ENCODE measurements around the gene KDM4B.
A peak's percentile ranks its signal among the peaks of the same experiment; 100 is the strongest.

Gene KDM4B

DNA sequence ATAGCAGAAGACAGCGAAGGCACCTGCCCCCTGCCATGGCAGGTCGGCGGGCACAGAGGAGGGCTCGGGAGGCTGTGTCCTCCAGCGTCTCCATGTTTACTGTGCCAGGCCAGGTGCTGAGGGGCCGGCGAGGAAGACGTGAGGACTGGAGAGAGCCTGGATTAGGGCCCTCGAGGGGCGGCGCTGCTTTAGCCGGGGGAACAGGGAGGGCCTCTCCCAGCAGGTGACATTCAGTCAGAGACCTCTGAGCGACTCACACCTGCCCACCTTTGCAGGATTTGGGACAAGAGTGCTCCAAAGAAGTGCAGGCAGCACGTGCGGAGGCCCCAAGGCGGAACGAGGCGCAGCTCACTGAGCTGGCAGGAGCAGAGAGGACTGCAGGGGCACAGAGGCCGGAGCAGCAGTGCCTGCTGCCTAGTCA is 17.6 kb downstream of the KDM4B start:
- H3K4me3 ChIP-seq (ENCODE audit: low read depth, low read length), result no peak overlapping the region
- H3K36me3 ChIP-seq (ENCODE audit: control insufficient read depth, insufficient read depth, low read length), result no peaks in the 10 kb centered on the region
- peaks cover 50% of the 10 kb centered on the region for H3K4me1 ChIP-seq (ENCODE audit: control insufficient read depth, insufficient read depth, low read length)
- H3K9me3 ChIP-seq (ENCODE audit: control insufficient read depth, insufficient read depth, low read depth, low read length), result no peaks in the 10 kb centered on the region
- no peak overlapping the region for H3K27ac ChIP-seq (ENCODE audit: low read depth, low read length)
- no peaks in the 10 kb centered on the region for H3K27me3 ChIP-seq (ENCODE audit: control insufficient read depth, insufficient read depth, low read length)
- H3K9ac ChIP-seq (ENCODE audit: low read length), result no peak overlapping the region

GRCh38 chr19:4987256-4987655 is 18.3 kb downstream of the KDM4B start:
- H3K4me1 ChIP-seq (ENCODE audit: control insufficient read depth, insufficient read depth, low read length), result peaks cover 54% of the 10 kb centered on the region
- no peaks in the 10 kb centered on the region for H3K36me3 ChIP-seq (ENCODE audit: control insufficient read depth, insufficient read depth, low read length)
- no peaks in the 10 kb centered on the region for H3K9me3 ChIP-seq (ENCODE audit: control insufficient read depth, insufficient read depth, low read depth, low read length)
- H3K9ac ChIP-seq (ENCODE audit: low read length), result no peak overlapping the region
- peak overlapping the region; percentile 42; the same call in 1 of the 2 replicates for H3K27ac ChIP-seq (ENCODE audit: low read depth, low read length)
- no peaks in the 10 kb centered on the region for H3K27me3 ChIP-seq (ENCODE audit: control insufficient read depth, insufficient read depth, low read length)
- no peak overlapping the region for H3K4me3 ChIP-seq (ENCODE audit: low read depth, low read length)

GRCh38 chr19:4987692-4988370 is 18.9 kb downstream of the KDM4B start:
- no peak overlapping the region for H3K4me3 ChIP-seq (ENCODE audit: low read depth, low read length)
- no peaks in the 10 kb centered on the region for H3K36me3 ChIP-seq (ENCODE audit: control insufficient read depth, insufficient read depth, low read length)
- peak overlapping the region; percentile 57 for H3K9ac ChIP-seq (ENCODE audit: low read length)
- peaks cover 54% of the 10 kb centered on the region for H3K4me1 ChIP-seq (ENCODE audit: control insufficient read depth, insufficient read depth, low read length)
- H3K27ac ChIP-seq (ENCODE audit: low read depth, low read length), result peak overlapping the region; percentile 42; the same call in 1 of the 2 replicates
- no peaks in the 10 kb centered on the region for H3K27me3 ChIP-seq (ENCODE audit: control insufficient read depth, insufficient read depth, low read length)
- H3K9me3 ChIP-seq (ENCODE audit: control insufficient read depth, insufficient read depth, low read depth, low read length), result no peaks in the 10 kb centered on the region

DNA sequence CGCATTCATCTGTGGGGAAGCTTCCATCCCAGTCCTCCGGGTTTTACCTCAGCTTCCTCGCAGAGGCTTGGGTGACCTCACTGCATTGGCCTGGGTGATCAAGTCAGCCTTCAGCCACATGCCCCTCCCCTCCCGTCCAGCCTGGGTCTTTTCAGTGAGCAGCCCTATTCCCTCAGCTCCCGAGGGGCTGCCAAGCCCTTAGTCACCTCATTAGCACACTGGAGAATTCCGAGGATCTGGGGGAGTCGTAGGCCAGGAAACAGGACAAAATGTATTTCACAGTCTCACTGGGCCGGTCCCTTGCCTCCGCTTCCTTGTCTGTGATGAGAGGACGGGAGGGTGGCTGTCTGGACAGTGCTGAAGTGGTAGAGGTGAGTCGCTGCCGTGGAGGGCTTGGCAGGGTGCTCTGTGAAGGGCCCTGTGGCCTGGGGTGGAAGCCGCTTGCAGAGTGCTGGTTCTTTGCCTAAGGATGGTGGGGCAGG is 19.9 kb downstream of the KDM4B start:
- no peaks in the 10 kb centered on the region for H3K9me3 ChIP-seq (ENCODE audit: control insufficient read depth, insufficient read depth, low read depth, low read length)
- H3K27ac ChIP-seq (ENCODE audit: low read depth, low read length), result peak overlapping the region; percentile 61; the same call in 1 of the 2 replicates
- H3K36me3 ChIP-seq (ENCODE audit: control insufficient read depth, insufficient read depth, low read length), result no peaks in the 10 kb centered on the region
- H3K9ac ChIP-seq (ENCODE audit: low read length), result peak overlapping the region; percentile 60
- peak overlapping the region; percentile 12; the same call in 1 of the 2 replicates for H3K4me3 ChIP-seq (ENCODE audit: low read depth, low read length)
- peaks cover 46% of the 10 kb centered on the region for H3K4me1 ChIP-seq (ENCODE audit: control insufficient read depth, insufficient read depth, low read length)
- no peaks in the 10 kb centered on the region for H3K27me3 ChIP-seq (ENCODE audit: control insufficient read depth, insufficient read depth, low read length)

GRCh38 chr19:4990306-4990705 is 21.4 kb downstream of the KDM4B start:
- peaks cover 39% of the 10 kb centered on the region for H3K4me1 ChIP-seq (ENCODE audit: control insufficient read depth, insufficient read depth, low read length)
- no peak overlapping the region for H3K27ac ChIP-seq (ENCODE audit: low read depth, low read length)
- no peaks in the 10 kb centered on the region for H3K9me3 ChIP-seq (ENCODE audit: control insufficient read depth, insufficient read depth, low read depth, low read length)
- H3K4me3 ChIP-seq (ENCODE audit: low read depth, low read length), result no peak overlapping the region
- no peaks in the 10 kb centered on the region for H3K36me3 ChIP-seq (ENCODE audit: control insufficient read depth, insufficient read depth, low read length)
- H3K9ac ChIP-seq (ENCODE audit: low read length), result no peak overlapping the region
- H3K27me3 ChIP-seq (ENCODE audit: control insufficient read depth, insufficient read depth, low read length), result no peaks in the 10 kb centered on the region

- no peaks in the 10 kb centered on the region for H3K9me3 ChIP-seq (ENCODE audit: control insufficient read depth, insufficient read depth, low read depth, low read length)
- H3K36me3 ChIP-seq (ENCODE audit: control insufficient read depth, insufficient read depth, low read length), result peaks cover 4% of the 10 kb centered on the region; the same call in 1 of the 2 replicates
- no peaks in the 10 kb centered on the region for H3K27me3 ChIP-seq (ENCODE audit: control insufficient read depth, insufficient read depth, low read length)
- H3K27ac ChIP-seq (ENCODE audit: low read depth, low read length), result no peak overlapping the region
- H3K9ac ChIP-seq (ENCODE audit: low read length), result no peak overlapping the region
- peaks cover 27% of the 10 kb centered on the region for H3K4me1 ChIP-seq (ENCODE audit: control insufficient read depth, insufficient read depth, low read length)
- H3K4me3 ChIP-seq (ENCODE audit: low read depth, low read length), result no peak overlapping the region
Observed at GRCh38 chr19:4991538-4991937, 22.6 kb downstream of the KDM4B start.

DNA sequence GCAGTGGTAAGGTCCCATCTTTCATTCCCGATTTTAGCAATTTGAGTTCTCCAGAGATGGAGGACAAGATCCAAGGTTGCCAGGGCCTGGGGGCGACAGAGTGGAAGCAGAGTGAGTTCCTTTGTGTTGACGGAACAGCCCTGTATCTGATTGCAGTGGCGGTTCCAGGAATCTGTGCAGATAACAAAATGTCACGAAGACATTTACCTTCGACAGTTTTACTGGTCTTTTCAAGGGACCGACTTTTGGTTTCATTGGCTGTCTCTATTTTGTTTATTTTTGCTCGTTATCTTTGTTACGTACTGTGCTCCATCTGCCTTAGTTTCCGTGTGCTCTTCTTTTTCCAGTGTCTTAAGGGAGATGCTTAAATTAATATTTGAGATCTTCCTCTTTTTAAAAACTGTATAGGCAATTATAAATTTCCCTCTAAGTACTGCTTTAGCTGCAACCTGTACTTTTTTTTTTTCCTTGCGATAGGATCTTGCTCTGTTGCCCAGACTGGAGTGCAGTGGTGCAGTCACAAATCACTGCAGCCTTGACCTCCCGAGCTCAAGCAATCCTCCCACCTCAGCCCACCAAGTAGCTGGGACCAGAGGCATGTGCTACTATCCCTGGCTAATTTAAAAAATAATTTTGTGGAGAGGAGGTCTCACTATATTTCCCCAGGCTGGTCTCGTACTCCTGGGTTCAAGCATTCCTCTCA is 23.2 kb downstream of the KDM4B start:
- H3K27ac ChIP-seq (ENCODE audit: low read depth, low read length), result no peak overlapping the region
- H3K4me1 ChIP-seq (ENCODE audit: control insufficient read depth, insufficient read depth, low read length), result peaks cover 25% of the 10 kb centered on the region
- H3K4me3 ChIP-seq (ENCODE audit: low read depth, low read length), result no peak overlapping the region
- H3K36me3 ChIP-seq (ENCODE audit: control insufficient read depth, insufficient read depth, low read length), result peaks cover 4% of the 10 kb centered on the region; the same call in 1 of the 2 replicates
- no peaks in the 10 kb centered on the region for H3K27me3 ChIP-seq (ENCODE audit: control insufficient read depth, insufficient read depth, low read length)
- no peak overlapping the region for H3K9ac ChIP-seq (ENCODE audit: low read length)
- H3K9me3 ChIP-seq (ENCODE audit: control insufficient read depth, insufficient read depth, low read depth, low read length), result no peaks in the 10 kb centered on the region

GRCh38 chr19:4993683-4994082 is 24.8 kb downstream of the KDM4B start:
- Histone ChIP-seq H3K27me3 (ENCODE audit: control insufficient read depth, insufficient read depth, low read length) (no peaks in the 10 kb centered on the region), H3K36me3 (ENCODE audit: control insufficient read depth, insufficient read depth, low read length) (peaks cover 4% of the 10 kb centered on the region; the same call in 1 of the 2 replicates), H3K27ac (ENCODE audit: low read depth, low read length) (no peak overlapping the region), H3K9ac (ENCODE audit: low read length) (no peak overlapping the region), H3K4me3 (ENCODE audit: low read depth, low read length) (no peak overlapping the region), H3K4me1 (ENCODE audit: control insufficient read depth, insufficient read depth, low read length) (peaks cover 13% of the 10 kb centered on the region), H3K9me3 (ENCODE audit: control insufficient read depth, insufficient read depth, low read depth, low read length) (no peaks in the 10 kb centered on the region)

DNA sequence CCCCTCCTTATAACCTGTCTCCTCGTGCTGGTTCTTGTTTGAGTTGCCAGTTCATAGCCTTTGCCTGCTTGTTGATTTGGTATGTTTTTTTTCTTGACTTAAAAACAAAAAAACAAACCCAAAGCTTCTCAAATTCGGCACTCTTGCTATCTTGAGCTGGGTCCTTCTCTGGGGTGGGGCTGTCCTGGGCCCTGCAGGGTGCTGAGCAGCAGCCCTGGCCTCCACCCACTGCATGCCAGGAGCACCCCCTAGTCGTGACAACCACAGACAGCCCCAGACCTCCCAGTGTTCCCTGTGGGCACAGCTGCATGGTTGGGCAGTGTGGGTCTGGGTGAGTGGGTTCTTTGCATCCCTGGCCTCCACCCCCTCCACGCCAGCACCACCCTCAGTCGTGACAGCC is 27.8 kb downstream of the KDM4B start:
- H3K36me3 ChIP-seq (ENCODE audit: control insufficient read depth, insufficient read depth, low read length), result peaks cover 4% of the 10 kb centered on the region; the same call in 1 of the 2 replicates
- H3K4me1 ChIP-seq (ENCODE audit: control insufficient read depth, insufficient read depth, low read length), result peaks cover 2% of the 10 kb centered on the region; the same call in 1 of the 2 replicates
- no peak overlapping the region for H3K9ac ChIP-seq (ENCODE audit: low read length)
- H3K4me3 ChIP-seq (ENCODE audit: low read depth, low read length), result no peak overlapping the region
- no peaks in the 10 kb centered on the region for H3K27me3 ChIP-seq (ENCODE audit: control insufficient read depth, insufficient read depth, low read length)
- H3K9me3 ChIP-seq (ENCODE audit: control insufficient read depth, insufficient read depth, low read depth, low read length), result no peaks in the 10 kb centered on the region
- no peak overlapping the region for H3K27ac ChIP-seq (ENCODE audit: low read depth, low read length)

DNA sequence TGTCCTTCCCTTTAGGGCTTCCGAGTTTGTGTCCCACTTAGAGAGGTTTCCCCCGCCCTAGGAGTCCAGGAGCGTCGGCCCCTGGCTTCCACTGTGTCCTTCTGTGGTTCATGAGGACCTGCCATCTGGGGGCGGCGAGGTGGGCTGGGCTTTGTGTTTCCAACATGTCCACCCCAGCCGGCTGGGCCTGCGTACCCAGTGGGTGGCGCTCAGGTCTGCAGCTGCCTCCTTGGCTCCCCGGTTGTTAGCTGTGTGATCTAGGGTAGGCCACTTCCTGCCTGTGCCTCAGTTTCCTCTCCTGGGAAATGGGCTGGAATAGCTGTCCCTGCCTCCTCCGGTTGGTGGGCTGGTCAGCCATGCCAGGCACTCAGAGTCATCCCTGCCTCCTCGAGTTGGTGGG is 28.4 kb downstream of the KDM4B start:
- Histone ChIP-seq H3K36me3 (ENCODE audit: control insufficient read depth, insufficient read depth, low read length) (peaks cover 4% of the 10 kb centered on the region; the same call in 1 of the 2 replicates), H3K4me1 (ENCODE audit: control insufficient read depth, insufficient read depth, low read length) (no peaks in the 10 kb centered on the region), H3K9ac (ENCODE audit: low read length) (no peak overlapping the region), H3K9me3 (ENCODE audit: control insufficient read depth, insufficient read depth, low read depth, low read length) (no peaks in the 10 kb centered on the region), H3K27ac (ENCODE audit: low read depth, low read length) (no peak overlapping the region), H3K27me3 (ENCODE audit: control insufficient read depth, insufficient read depth, low read length) (no peaks in the 10 kb centered on the region), H3K4me3 (ENCODE audit: low read depth, low read length) (no peak overlapping the region)

- Histone ChIP-seq H3K27ac (ENCODE audit: low read depth, low read length) (no peak overlapping the region), H3K9me3 (ENCODE audit: control insufficient read depth, insufficient read depth, low read depth, low read length) (no peaks in the 10 kb centered on the region), H3K4me3 (ENCODE audit: low read depth, low read length) (no peak overlapping the region), H3K9ac (ENCODE audit: low read length) (no peak overlapping the region), H3K4me1 (ENCODE audit: control insufficient read depth, insufficient read depth, low read length) (no peaks in the 10 kb centered on the region), H3K27me3 (ENCODE audit: control insufficient read depth, insufficient read depth, low read length) (no peaks in the 10 kb centered on the region), H3K36me3 (ENCODE audit: control insufficient read depth, insufficient read depth, low read length) (peaks cover 4% of the 10 kb centered on the region; the same call in 1 of the 2 replicates)
Observed at GRCh38 chr19:5000120-5000611, 31.3 kb downstream of the KDM4B start.
